Right lobe of liver (tissue), 4 donors: ENCODE measurements around the gene CDH8.
"Not testable (repeated sequence)": the region's sequence is repeated elsewhere in the genome, so short reads cannot be mapped to it uniquely, and the experiment has no call there.

Source experiments
- CTCF ChIP-seq, 4 donors: fragments of 200-600 bp in 3 of 4; fragments of 450-650 bp in 1 of 4; IDR thresholded peaks; one replicate each; pipeline versions ENCODE4 v1.5.1 to v1.8.0; 2016 to 2022; ENCODE audit warnings: antibody characterized with exemption in 4 of 4, mild to moderate bottlenecking in 2 of 4
- POLR2A ChIP-seq: fragments of 450-650 bp; IDR thresholded peaks from one replicate; pipeline ENCODE4 v1.6.1; 2017; ENCODE audit warnings: antibody characterized with exemption, mild to moderate bottlenecking
- donor health status: DM: no; HTN: no; CAD: no.
- donor health status: DM: no; HTN: no; CAD: no.
- donor health status: DM: no; HTN: yes; CAD: no.

DNA sequence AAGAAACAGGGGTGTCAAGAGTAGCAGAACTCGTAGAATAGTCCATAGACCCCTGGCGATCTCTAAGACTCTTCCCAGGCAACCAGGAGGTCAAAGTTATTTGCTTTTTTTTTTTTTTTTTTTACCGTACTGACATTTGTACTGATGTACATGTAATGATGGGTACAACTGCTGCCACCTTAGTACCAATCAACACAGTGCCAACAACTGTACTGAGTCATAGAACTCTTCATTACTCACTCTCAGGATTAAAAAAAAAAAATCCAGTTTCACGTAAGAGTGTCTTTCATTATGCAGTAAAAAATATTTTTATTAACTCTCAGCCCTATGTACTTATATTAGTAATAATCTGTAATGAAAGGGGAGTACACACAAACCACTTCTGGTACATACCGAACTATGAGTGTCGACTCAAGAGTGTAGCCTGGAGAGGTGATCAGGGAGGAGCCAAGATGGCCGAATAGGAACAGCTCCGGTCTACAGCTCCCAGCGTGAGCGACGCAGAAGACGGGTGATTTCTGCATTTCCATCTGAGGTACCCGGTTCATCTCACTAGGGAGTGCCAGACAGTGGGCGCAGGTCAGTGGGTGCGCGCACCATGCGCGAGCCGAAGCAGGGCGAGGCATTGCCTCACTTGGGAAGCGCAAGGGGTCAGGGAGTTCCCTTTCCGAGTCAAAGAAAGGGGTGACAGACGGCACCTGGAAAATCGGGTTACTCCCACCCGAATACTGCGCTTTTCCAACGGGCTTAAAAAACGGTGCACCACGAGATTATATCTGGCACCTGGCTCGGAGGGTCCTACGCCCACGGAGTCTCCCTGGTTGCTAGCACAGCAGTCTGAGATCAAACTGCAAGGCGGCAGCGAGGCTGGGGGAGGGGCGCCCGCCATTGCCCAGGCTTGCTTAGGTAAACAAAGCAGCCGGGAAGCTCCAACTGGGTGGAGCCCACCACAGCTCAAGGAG lies 118.1 kb downstream of the CDH8 start:
- not testable (repeated sequence) for TF ChIP-seq CTCF (IDR thresholded peaks at IDR 0.05); POLR2A
